GM12878 (cell line): ENCODE measurements around the gene SERPINA4. TPM values are rescaled to one million over a fixed set of nuclear protein-coding genes. Genes with fewer than 3 reads are reported as not detected.

Experiments used
- ATAC-seq: fragments of 200-7000 bp; cut with Tn5 transposase; 3 replicates; pipeline ENCODE4 v1.9.1; 2020; ENCODE audit warnings: mild to moderate bottlenecking, moderate library complexity
- BruUV-seq: library from RNA; stranded (reverse); fragments of 400-500 nt; replicated peaks from 2 replicates; lab custom pipeline; 2021; lab: Mats Ljungman, UMichigan
- CTCF ChIA-PET: fragments of 300-600 bp; sonication (Branson Sonifier 250); formaldehyde crosslinking; extraction: SDS; loops from one replicate; lab custom pipeline; 2021; ENCODE audit warnings: inconsistent platforms; lab: Yijun Ruan, JAX
- POLR2A ChIA-PET: fragments of 350-600 bp; formaldehyde crosslinking; extraction: SDS; loops from one replicate; lab custom pipeline; 2021; ENCODE audit warnings: inconsistent platforms; lab: Charles Lee
- RAD21 ChIA-PET: fragments of 300-600 bp; sonication (Branson Sonifier 250); formaldehyde crosslinking; loops from one replicate; lab custom pipeline; 2023; ENCODE audit warnings: antibody characterized with exemption; ENCODE audit not compliant: unreplicated experiment; lab: Charles Lee
- SMC1A ChIA-PET: fragments of 300-600 bp; sonication (Branson Sonifier 250); formaldehyde crosslinking; loops from one replicate; lab custom pipeline; 2023; ENCODE audit not compliant: unreplicated experiment, uncharacterized antibody; lab: Charles Lee
- DNase-seq: peaks from one replicate; pipeline ENCODE4 v3.0.0-alpha.2; 2011; ENCODE audit warnings: low read depth, low spot score
- FAIRE-seq: peaks from 3 replicates; lab custom pipeline; 2011; peaks lifted over from hg19 to GRCh38; lab: Jason Lieb, UNC
- H2AFZ ChIP-seq: 2 replicates; pipeline ENCODE4 v1.6.0; 2011; ENCODE audit warnings: low read depth, low read length, control low read depth; ENCODE audit not compliant: control insufficient read depth
- H3K27ac ChIP-seq: 2 replicates; pipeline ENCODE4 v1.5.1; 2011; ENCODE audit warnings: control low read depth; ENCODE audit not compliant: control insufficient read depth, insufficient read depth
- H3K27me3 ChIP-seq, 2 experiments: replicated peaks in 1 of 2; 2 replicates each; pipeline versions ENCODE4 v1.6.0 to v1.6.1; 2011; ENCODE audit warnings: low read length in 1 of 2; ENCODE audit not compliant: control insufficient read depth in 2 of 2, insufficient read depth in 2 of 2
- H3K36me3 ChIP-seq, 2 experiments: 2 replicates each; pipeline ENCODE4 v1.5.1; 2011; ENCODE audit warnings: low read length in 1 of 2; ENCODE audit not compliant: control insufficient read depth in 2 of 2, insufficient read depth in 2 of 2
- H3K4me1 ChIP-seq: 2 replicates; pipeline ENCODE4 v1.6.1; 2011; ENCODE audit warnings: mild to moderate bottlenecking, low read length, moderate library complexity, mixed read lengths; ENCODE audit not compliant: control insufficient read depth, insufficient read depth
- H3K4me2 ChIP-seq: 2 replicates; pipeline ENCODE4 v1.6.0; 2011; ENCODE audit warnings: control low read depth; ENCODE audit not compliant: control insufficient read depth, insufficient read depth
- H3K4me3 ChIP-seq: fragments of 200-600 bp; sonication (generic); 2 replicates; pipeline ENCODE4 v1.5.1; 2016
- H3K79me2 ChIP-seq: 2 replicates; pipeline ENCODE4 v1.6.0; 2011; ENCODE audit warnings: low read length; ENCODE audit not compliant: control insufficient read depth, insufficient read depth
- H3K9ac ChIP-seq: 2 replicates; pipeline ENCODE4 v1.8.0; 2011; ENCODE audit warnings: low read length, control low read depth, mixed read lengths; ENCODE audit not compliant: control insufficient read depth, insufficient read depth
- H3K9me3 ChIP-seq: replicated peaks from 3 replicates; pipeline ENCODE4 v1.5.1; 2011; ENCODE audit warnings: mild to moderate bottlenecking, low read length; ENCODE audit not compliant: control insufficient read depth, insufficient read depth
- H4K20me1 ChIP-seq: 2 replicates; pipeline ENCODE4 v1.6.0; 2011; ENCODE audit not compliant: control insufficient read depth, insufficient read depth
- ATF2 ChIP-seq: IDR thresholded peaks from 2 replicates; pipeline ENCODE4 v1.6.1; 2012; ENCODE audit warnings: low read length, inconsistent platforms
- ATF3 ChIP-seq: IDR thresholded peaks from 2 replicates; pipeline ENCODE4 v1.6.1; 2011; ENCODE audit warnings: low read depth, mild to moderate bottlenecking, low read length, moderate library complexity, borderline replicate concordance; ENCODE audit errors: extremely low read depth
- ATF7 ChIP-seq: fragments of 450-650 bp; IDR thresholded peaks from 2 replicates; pipeline ENCODE4 v1.6.1; 2016; ENCODE audit warnings: low read depth, mild to moderate bottlenecking
- CBX3 ChIP-seq: fragments of 200-600 bp; sonication (generic); IDR thresholded peaks from 2 replicates; pipeline ENCODE4 v1.6.1; 2016; ENCODE audit warnings: low read depth, borderline replicate concordance
- CHD2 ChIP-seq: IDR thresholded peaks from 2 replicates; pipeline ENCODE4 v1.6.1; 2011; ENCODE audit warnings: low read depth, low read length, improper control_type of control experiment, borderline replicate concordance
- CHD4 ChIP-seq: fragments of 200-600 bp; sonication (generic); IDR thresholded peaks from 2 replicates; pipeline ENCODE4 v1.6.1; 2016; ENCODE audit warnings: mild to moderate bottlenecking
- DPF2 ChIP-seq: fragments of 450-650 bp; IDR thresholded peaks from 2 replicates; pipeline ENCODE4 v1.6.1; 2017; ENCODE audit warnings: mild to moderate bottlenecking
- EED ChIP-seq: sonication (generic); IDR thresholded peaks from 2 replicates; pipeline ENCODE4 v1.6.1; 2016; ENCODE audit warnings: antibody characterized with exemption, low read depth
- EP300 ChIP-seq, 2 experiments: fragments of 150-350 bp in 1 of 2; IDR thresholded peaks; 2 replicates each; pipeline ENCODE4 v1.6.1; 2011 to 2012; ENCODE audit warnings: low read depth in 2 of 2, low read length in 2 of 2, borderline replicate concordance in 1 of 2, improper control_type of control experiment in 1 of 2, inconsistent platforms in 1 of 2; ENCODE audit not compliant: control insufficient read depth in 1 of 2
- ESRRA ChIP-seq: IDR thresholded peaks from 2 replicates; pipeline ENCODE4 v1.6.1; 2012; ENCODE audit warnings: mild to moderate bottlenecking, low read length, improper control_type of control experiment
- HDAC6 ChIP-seq: fragments of 200-600 bp; sonication (generic); IDR thresholded peaks from one replicate; pipeline ENCODE4 v1.8.0; 2017; ENCODE audit warnings: antibody characterized with exemption; ENCODE audit not compliant: unreplicated experiment
- MEF2A ChIP-seq: IDR thresholded peaks from 2 replicates; pipeline ENCODE4 v1.6.1; 2011; ENCODE audit warnings: low read depth, mild to moderate bottlenecking, low read length, moderate library complexity; ENCODE audit not compliant: insufficient read depth
- PAX8 ChIP-seq: fragments of 450-650 bp; IDR thresholded peaks from 2 replicates; pipeline ENCODE4 v1.6.1; 2017; ENCODE audit warnings: mild to moderate bottlenecking, moderate library complexity
- RFX5 ChIP-seq: IDR thresholded peaks from 2 replicates; pipeline ENCODE4 v1.6.1; 2011; ENCODE audit warnings: low read depth, low read length, improper control_type of control experiment
- SKIL ChIP-seq: fragments of 450-650 bp; IDR thresholded peaks from 2 replicates; pipeline ENCODE4 v1.6.1; 2017; ENCODE audit warnings: mild to moderate bottlenecking, low read depth, inconsistent platforms; ENCODE audit not compliant: poor library complexity, severe bottlenecking
- SMAD5 ChIP-seq: IDR thresholded peaks from 2 replicates; pipeline ENCODE4 v1.6.1; 2016; ENCODE audit warnings: antibody characterized with exemption, low read depth
- STAT1 ChIP-seq: fragments of 450-650 bp; conservative IDR thresholded peaks from 2 replicates; pipeline ENCODE4 v1.6.1; 2014; ENCODE audit warnings: antibody characterized with exemption, mild to moderate bottlenecking
- TAF1 ChIP-seq: IDR thresholded peaks from 2 replicates; pipeline ENCODE4 v1.6.1; 2011; ENCODE audit warnings: mild to moderate bottlenecking, low read depth, low read length, borderline replicate concordance
- WGBS: methylation state at CpG from one replicate; pipeline ENCODE4 v1.1.6; 2016; ENCODE audit warnings: low lambda C conversion rate; ENCODE audit not compliant: insufficient replicate concordance, insufficient coverage; ENCODE audit errors: missing lambda C conversion rate; 5-methylcytosine and 5-hydroxymethylcytosine counted together
- in situ Hi-C: fragments of 300-500 bp; cut with MboI; formaldehyde crosslinking; loops from 9 replicates; pipeline ENCODE4 v1.14.3; 2018; ENCODE audit warnings: mixed read lengths
- intact Hi-C: fragments of 100-400 bp; cut with micrococcal nuclease; formaldehyde crosslinking; loops from one replicate; pipeline ENCODE4 v1.14.2; 2022; ENCODE audit not compliant: unreplicated experiment
- polyA plus RNA-seq, 11 experiments: library from polyadenylated mRNA; depleted of rRNA in 4 of 11; unstranded in 6 of 11; stranded (reverse) in 5 of 11; fragments of >200 nt; fragmentation: Nextera tagmentation in 4 of 11; fragmentation: Illumina TruSeq in 1 of 11; extraction: Ambion mirVana in 4 of 11; extraction: Trizol in 1 of 11; gene quantifications; 1 replicate in 1 of 11; 2 replicates in 10 of 11; pipeline versions ENCODE4 v1.2.1 to v1.2.3, GENCODE V29; 2011 to 2016; ENCODE audit warnings: inconsistent platforms in 2 of 11, missing spikeins in 2 of 11, low read depth in 1 of 11
- total RNA-seq, 4 experiments: library from RNA; depleted of rRNA in 3 of 4; stranded (reverse); fragments of >200 nt in 3 of 4; fragmentation: Illumina TruSeq in 1 of 4; extraction: Trizol in 1 of 4; gene quantifications; 2 replicates each; pipeline versions ENCODE4 v1.2.1 to v1.2.3, GENCODE V29; 2013 to 2021

SERPINA4 gene
- total and polyA plus RNA-seq, 10 of the 15 experiments (the other 5 are each of a cell fraction or from before 2014, with no cell fraction given) = 0.13 TPM; not detected in 9

- TF ChIP-seq ATF2 = no peak
- no peak for TF ChIP-seq CHD2
These were observed 50.9 kb downstream of the SERPINA4 start, which contains the start of gene SERPINA3 (continued) for GRCh38 chr14:94612174-94612573.

- in situ Hi-C loops = no loop called here
- no peak overlapping the region for H3K4me2 ChIP-seq
- no TSS peak for BruUV-seq
These were observed 51.6 kb downstream of the SERPINA4 start for GRCh38 chr14:94612580-94613554.

More at GRCh38 chr14:94612580-94613554, 51.6 kb downstream of the SERPINA4 start:
- H3K27ac ChIP-seq = no peak overlapping the region
- intact Hi-C loops = no loop called here
- H2AFZ ChIP-seq = no peak overlapping the region
- no peak overlapping the region; the same call in 1 of the 2 replicates for H3K9ac ChIP-seq
- H3K27me3 ChIP-seq = no peaks in the 10 kb centered on the region; a peak in 1 of 4 replicates
- WGBS = 24% methylated on average over 9 of the region's 9 CpGs
- H3K4me1 ChIP-seq = no peaks in the 10 kb centered on the region
- H3K4me3 ChIP-seq = no peak overlapping the region
- ChIA-PET SMC1A (no interaction called here), RAD21 (no interaction called here), POLR2A (no interaction called here), CTCF (no interaction called here)
- no peaks in the 10 kb centered on the region for H4K20me1 ChIP-seq
- no peaks in the 10 kb centered on the region for H3K36me3 ChIP-seq
- FAIRE-seq = no peak
- TF ChIP-seq CHD4 = no peak
- TF ChIP-seq ATF3 = no peak
- no peak for TF ChIP-seq SMAD5
- no peak for TF ChIP-seq TAF1
- no peak for TF ChIP-seq MEF2A
- no peak for TF ChIP-seq PAX8
- TF ChIP-seq ATF7 = no peak
- TF ChIP-seq HDAC6 = no peak
- TF ChIP-seq CBX3 = no peak
- TF ChIP-seq SKIL = no peak
- TF ChIP-seq EED = no peak
- no peak for TF ChIP-seq RFX5
- no peak for TF ChIP-seq STAT1
- TF ChIP-seq ESRRA = no peak
- TF ChIP-seq EP300 (IDR thresholded peaks at IDR 0.05; ENCODE audit: borderline replicate concordance in 1 of 2, control insufficient read depth in 1 of 2, low read depth in 2 of 2, low read length in 2 of 2) = no peak
- no peak for TF ChIP-seq DPF2
- H3K79me2 ChIP-seq = no peaks in the 10 kb centered on the region
- no peak for DNase-seq
- no peak for ATAC-seq
- peaks cover 2% of the 10 kb centered on the region; the same call in 2 of the 3 replicates for H3K9me3 ChIP-seq
